NCI-H69 (cell line): Measurements from ENCODE around the gene TSPAN33.
A peak's percentile ranks its signal among the peaks of the same experiment; 100 is the strongest.
"Not testable (repeated sequence)": the region's sequence is repeated elsewhere in the genome, so short reads cannot be mapped to it uniquely, and the experiment has no call there.

Experiments
- DNase-seq: peaks from one replicate; lab custom pipeline; 2025; lab: John Stamatoyannopoulos, UW

Gene TSPAN33, protein sequence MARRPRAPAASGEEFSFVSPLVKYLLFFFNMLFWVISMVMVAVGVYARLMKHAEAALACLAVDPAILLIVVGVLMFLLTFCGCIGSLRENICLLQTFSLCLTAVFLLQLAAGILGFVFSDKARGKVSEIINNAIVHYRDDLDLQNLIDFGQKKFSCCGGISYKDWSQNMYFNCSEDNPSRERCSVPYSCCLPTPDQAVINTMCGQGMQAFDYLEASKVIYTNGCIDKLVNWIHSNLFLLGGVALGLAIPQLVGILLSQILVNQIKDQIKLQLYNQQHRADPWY

DNA sequence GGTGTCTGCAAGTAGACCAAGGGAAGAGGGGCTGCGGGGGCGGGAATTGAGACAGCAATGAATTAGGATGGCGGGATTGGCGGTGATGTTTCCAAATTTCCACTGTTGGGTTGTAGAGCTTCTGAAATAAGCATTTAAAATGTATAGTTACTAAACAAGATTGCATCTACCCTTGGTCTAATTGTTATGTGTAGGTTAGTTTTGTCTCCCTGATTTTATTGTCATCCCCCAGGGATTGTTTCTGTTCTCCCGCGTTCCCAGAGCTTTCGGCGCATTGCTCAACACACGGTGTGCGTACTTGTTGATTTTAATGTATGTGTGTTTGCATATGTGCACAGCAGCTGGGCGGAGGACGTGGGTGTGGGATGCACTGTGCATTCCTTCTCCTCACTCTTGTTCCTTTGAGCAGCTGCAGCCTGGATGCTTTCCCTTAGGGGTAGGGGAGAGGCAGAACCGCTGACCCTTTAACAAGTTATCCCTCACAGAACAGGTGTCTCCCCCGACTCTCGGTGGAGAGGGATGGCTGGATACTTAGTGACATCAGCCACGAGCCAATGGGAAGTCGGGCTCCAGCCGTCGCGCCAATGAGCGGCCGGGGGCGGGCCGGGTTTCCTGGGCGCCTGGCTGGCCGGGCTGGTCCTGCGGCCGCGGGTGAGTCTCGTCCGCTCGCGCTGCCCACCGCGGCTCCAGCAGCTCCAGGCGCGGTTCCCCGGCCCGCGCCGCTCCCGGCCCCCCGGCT, at the start of gene TSPAN33:
TSS of gene TSPAN33 (plus strand) at position 613 of the 739 bp plus-strand sequence. CDS start 274 bp downstream, outside the sequence.
- peak; percentile 86 for DNase-seq

DNA sequence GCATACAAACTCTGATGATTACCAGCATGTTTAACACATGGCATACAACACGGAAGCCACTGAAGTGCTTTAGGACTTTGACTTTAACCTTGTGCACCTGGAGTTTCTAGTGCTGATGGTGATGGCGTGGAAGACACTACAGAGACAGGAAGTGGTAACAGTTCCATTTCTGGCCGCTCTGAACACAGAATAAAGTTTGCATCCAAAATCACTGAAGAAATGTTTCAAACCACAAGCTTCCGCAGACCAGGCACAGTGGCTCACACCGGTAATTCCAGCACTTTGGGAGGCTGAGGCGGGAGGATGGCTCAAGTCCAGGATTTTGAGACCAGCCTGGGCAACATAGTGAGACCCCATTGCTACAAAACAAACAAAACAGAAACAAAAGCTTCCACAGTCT, 49.2 kb upstream of the TSPAN33 start:
- no peak for DNase-seq

DNA sequence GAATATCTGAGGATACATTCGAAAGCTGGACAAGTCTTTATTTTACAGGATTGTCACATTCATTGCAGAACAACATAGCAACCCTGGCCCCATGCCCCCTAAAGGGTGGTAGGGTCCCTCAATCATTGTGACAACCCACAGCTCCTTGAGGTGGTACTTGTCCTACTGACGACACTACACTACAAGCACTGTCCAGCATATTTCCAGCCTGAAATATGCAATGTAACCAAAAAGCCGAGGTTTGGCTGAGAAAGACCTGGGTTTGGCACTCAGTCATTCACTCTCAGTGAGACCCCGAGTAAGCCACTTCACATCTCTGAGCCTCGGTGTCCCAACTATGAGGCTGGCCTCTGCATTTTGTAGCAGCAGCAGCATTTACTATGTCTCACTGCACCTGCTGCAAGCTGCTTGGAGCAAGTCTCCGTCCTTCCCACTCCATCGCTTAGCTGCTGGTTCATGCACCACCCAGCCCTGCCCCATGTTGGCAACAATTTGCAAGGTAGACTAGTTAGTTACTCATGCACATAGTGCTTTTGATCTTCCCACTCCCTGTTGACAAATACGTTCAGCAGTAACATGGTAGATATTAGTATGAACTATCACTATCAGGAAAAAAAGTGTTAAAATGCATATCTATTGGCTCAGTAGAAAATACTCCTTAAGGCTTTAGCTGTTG, 46.0 kb upstream of the TSPAN33 start:
- DNase-seq: no peak

DNA sequence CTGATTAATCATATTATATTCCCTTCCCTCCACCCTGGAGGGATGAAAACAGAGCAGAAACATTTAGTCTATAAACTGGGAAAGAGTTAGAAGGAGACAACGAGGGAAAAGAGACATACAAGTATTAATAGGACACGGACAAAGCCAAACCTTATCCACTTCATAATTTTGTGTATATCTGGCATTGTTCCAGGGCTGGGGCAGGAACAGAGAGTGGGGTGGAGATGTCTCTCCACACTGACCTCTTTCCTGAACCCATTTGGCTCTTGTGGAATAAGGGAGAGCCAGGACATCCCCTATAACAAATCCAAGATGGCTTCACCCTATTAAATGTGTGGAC, 43.7 kb upstream of the TSPAN33 start:
- no peak for DNase-seq

DNA sequence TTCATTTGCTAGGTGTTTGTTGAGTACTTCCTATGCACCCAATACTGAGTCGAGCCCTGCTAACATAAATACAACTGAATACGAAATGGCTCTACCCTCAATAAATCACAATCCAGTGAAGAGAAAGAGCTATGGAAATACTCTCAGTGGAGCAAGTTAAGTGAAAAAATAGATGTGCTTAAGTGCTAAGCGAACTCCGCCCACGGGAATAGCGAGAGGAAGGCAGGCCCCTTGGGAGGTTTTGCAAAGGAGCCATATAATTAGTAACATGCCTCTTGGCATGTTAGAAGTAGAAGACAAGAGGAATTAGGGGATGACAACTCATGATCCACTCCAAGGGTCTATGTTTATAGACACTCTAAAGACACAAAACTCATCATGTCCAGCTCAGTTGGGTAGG, 42.8 kb upstream of the TSPAN33 start:
- DNase-seq: peak; percentile 24

DNA sequence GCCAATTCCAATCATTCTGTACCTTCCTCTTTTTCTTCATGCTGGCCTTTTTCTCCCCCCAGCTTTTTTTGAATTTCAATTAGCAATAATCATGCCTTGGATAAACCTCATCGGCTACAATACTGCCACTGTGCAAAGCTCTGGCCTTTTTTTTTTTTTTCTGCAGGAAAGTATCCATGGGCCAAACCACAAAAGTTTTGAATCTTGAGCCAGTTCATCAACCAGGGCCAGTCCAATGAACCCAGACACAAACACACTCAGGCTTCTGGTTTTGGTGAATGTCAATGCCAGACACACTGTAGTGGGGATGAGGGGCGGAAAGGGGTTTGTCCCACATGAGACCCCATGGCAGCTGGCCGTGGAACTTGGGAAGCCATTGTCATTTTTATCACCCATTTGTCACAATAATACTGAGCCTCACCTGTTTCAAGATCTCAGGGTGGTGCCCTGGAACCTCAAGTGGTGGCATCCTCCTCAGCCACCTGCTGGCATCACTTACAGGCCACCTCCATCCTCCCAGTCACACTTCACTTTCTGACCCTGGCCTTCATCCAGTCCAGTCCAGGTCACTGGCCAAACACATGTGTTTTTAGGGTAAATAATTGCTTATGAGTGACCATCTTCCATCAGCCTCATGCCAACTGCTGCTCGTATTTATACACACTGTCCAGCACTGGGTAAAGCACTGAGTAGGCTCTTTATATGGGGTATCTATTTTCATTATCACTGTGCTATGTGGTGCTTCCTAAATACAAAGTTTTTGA, 40.8 kb upstream of the TSPAN33 start:
- no peak for DNase-seq

DNA sequence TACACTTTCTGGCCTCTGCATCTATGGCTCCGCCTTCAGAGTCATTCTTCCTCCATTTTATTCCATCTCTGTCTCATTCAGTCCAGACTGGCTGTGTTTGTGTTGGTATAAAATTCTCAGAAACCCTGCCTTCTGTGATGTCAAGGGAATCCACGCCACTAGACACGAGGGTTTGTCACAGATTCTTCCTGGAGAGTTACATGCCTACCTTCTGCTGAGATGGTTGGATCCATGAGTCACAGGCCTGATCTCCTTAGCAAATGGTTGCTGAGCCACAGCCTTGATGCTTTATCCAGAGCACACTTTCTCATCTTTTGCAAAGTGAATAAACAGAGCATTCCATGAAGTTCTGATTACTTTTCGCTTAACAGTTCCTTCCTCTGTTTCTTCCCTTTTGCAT, 35.9 kb upstream of the TSPAN33 start:
- DNase-seq: no peak

DNA sequence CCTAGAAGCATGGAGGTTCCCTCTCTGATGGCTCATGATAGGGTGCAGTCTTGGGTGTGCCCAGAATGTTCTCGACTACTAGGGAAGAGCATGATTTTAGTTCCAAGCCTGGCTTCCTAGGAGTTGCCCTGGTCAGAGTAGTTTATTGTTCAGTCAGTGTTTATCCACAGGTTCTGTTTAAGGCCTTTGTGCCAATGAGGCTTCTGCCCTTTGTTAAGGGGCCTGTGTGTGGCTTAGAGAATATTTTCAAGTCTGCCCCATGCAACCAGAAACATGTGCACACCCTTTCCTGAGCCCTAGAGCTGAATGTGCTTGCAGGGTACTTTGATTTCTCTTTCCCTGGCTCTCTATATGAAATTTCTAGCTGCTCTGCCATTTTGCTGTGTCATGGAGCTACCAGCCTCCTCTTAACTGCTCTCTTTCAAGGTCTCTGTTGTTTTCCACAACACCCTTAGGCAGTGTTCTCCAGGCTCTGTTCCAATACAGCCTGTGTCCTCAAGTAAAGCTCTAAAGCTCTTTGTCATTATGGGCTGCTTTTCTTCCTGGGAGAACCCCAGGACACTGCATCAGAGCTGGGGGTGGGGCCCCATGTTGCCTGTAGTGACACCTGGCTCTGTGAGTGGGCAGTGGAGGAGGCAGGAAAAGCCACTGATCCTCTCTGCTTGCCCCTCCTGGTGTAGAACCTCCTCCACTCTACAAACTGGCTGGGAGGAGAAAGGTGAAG, 34.1 kb upstream of the TSPAN33 start:
- peak; percentile 82 for DNase-seq

DNA sequence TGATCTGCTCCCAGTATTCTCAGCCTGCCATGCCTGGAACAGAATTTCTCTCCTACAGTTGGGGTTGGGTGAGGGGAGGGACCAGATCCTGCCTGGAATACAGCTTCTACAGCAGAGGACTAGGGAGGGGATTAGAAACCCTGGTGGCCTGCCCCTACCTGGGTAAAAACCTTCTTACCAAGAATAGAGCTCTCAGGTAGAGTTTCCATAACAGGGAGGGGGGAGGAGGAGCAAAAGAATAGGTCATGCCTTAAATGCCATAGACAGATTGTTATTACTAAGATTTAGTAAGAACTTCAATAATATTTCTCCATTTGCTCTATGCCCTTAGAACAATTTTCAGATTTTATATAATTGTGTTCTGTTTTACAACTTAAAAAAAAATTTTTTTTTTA, 33.5 kb upstream of the TSPAN33 start:
- DNase-seq: no peak

DNA sequence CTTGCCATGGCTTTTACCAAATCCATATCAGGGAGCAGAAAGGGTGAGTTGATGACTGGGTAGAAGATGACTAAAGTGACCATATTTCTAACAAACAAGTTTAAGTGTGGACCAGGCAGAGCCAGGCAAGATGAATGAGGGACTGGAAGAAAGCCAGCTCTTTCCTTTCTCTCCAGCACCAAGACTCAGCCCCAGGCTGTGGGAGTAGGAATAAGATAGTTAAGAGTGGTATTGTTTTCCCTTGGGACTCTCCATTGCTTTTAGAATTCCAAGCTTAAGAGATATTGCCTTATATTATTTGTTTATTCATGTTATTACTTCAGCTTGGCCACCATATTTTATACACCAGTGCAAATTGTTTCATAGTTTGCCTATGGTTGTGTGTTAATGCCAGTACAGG, 28.8 kb upstream of the TSPAN33 start:
- no peak for DNase-seq

DNA sequence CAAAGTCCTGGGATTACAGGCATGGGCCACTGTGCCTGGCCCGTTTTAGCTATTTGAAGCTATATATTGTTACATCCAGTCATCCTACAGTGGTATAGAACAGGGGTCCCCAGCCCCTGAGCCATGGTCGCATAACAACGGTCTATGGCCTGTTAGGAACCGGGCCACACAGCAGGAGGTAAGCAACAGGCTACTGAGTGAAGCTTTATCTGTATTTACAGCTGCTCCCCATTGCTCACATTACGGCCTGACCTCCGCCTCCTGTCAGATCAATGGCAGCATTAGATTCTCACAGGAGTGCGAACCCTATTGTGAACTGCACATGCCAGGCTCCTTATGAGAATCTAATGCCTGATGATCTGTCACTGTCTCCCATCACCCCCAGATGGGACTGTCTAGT, 26.3 kb upstream of the TSPAN33 start:
- DNase-seq: no peak

DNA sequence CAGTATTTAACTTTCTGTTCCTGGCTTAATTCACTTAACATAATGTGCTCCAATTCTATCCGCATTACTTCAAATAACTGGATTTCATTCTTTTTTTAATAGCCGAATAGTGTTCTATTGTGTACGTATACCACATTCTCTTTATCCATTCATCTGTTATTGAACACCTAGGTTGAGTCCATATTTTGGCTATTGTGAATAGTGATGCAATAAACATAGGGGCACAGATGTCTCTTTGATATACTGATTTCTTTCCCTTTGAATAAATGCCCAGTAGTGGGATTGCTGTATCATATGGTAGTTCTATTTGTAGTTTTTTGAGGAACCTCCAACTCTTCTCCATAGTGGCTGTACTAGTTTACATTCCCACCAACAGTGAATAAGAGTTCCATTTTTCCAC, 25.5 kb upstream of the TSPAN33 start:
- DNase-seq: no peak

DNA sequence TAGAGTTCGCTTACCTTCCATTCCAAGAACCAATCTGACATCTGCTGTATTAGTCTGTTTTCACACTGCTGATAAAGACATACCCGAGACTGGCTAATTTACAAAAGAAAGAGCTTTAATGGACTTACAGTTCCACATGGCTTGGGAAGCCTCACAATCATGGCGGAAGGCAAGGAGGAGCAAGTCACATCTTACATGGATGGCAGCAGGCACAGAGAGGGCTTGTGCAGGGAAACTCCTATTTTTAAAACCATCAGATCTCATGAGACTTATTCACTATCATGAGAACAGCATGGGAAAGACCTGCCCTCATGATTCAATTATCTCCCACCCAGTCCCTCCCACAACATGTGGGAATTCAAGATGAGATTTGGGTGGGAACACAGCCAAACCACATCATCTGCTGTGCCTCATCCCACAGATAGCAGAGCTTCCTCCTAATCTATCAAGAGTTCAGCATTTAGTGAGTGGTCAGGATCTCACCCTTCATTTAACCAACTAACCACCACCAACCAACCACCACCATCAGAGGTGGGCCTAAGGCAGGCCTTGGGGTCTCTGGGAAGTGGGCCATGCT, 22.9 kb upstream of the TSPAN33 start:
- DNase-seq: not testable (repeated sequence)

DNA sequence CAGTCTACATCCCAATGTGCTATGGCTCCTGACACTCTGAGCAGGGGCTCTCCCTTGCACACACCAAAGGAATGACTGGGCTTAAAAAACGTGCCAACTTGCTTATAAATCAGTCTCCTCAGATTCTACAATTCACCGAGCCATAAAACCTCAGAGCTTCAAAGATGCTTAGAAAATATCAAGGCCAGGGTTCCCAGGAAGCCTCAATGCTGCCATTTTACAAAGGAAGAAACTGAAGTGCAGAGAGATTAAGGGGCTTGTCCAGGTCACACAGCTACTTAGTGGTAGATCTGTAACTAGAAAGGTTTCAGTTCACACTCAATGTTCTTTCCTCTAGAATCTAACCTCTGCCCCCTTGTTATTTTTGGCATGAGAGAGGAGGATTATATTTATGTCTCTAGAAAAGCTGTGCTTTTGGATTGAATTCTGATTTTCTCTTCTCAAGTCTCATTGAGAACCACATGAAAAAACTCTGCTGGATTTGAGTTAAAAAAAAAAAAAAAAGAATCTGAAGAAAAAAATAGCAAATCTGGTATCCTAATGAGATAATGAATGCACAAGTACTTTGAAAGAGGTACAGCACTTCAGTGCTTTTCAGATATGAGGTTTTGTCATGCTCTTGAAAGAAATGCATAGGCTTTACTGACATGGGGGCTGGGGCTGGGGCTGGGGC, 22.3 kb upstream of the TSPAN33 start:
- DNase-seq: no peak

DNA sequence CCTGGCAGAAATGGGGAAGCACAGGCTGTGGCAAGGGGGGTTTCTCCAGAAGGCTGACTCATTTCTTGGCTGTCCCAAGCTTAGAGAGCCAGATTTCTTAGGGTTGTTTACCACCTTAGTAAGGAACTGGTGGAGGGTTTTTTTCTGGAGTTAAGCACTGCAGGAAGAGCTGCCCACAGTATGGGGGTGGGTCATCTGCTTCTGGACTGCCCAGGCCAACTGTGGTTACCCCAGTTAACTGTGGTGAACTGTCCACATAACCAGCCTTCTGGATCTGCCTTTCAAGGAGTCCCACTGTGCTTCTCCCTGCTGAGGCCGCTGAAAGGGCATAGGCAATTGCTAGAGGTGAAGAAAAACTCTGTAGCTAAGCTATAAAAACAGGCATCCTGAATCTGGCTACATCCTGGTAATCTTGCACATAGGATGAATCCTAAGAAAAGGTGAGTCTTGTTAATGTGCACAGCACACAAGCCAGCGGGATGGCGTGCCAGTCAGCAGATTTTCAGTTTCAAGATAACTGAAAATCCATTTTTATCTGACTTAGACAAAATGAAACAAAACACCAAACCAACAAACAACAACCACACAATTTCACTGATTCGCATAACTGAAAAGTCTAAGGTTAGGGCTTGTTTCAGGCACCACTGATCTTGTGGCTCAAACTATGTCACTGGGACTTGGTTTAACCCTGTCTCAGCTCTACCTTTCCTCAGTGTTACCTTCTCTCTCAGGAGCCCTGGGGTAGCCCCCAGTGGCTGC, 21.6 kb upstream of the TSPAN33 start:
- no peak for DNase-seq

DNA sequence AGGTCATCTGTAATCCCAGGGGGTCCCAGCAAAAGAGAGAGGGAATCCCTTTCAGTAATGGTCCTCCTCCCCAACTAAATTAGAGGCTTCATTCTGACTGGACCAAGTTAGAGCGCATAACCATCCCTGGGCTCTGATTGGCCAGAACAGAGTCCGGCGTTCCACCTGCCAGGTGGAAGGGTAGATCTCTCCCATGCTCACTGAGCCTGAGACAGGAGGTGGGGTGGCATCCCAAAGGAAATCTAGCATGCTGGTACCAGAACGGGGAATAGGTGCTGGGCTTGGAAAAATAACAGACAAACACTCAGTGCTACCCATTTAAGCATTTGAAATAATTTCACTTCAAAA, 21.0 kb upstream of the TSPAN33 start:
- DNase-seq: no peak

DNA sequence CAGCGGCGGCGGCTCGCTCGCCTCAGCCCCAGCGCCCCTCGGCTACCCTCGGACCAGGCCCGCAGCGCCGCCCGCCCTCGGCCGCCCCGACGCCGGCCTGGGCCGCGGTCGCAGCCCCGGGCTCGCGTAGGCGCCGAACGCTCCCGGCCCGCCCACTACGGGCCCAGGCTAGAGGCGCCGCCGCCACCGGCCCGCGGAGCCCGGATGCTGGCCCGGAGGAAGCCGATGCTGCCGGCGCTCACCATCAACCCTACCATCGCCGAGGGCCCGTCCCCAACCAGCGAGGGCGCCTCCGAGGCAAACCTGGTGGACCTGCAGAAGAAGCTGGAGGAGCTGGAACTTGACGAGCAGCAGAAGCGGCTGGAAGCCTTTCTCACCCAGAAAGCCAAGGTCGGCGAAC, 18.2 kb upstream of the TSPAN33 start:
- no peak for DNase-seq

DNA sequence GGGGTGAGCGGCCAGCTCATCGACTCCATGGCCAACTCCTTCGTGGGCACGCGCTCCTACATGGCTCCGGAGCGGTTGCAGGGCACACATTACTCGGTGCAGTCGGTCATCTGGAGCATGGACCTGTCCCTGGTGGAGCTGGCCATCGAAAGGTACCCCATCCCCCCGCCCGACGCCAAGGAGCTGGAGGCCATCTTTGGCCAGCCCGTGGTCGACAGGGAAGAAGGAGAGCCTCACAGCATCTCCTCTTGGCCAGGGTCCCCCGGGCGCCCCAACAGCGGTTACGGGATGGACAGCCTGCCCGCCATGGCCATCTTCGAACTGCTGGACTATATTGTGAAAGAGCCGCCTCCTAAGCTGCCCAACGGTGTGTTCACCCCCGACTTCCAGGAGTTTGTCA, 17.4 kb upstream of the TSPAN33 start:
- DNase-seq: no peak

DNA sequence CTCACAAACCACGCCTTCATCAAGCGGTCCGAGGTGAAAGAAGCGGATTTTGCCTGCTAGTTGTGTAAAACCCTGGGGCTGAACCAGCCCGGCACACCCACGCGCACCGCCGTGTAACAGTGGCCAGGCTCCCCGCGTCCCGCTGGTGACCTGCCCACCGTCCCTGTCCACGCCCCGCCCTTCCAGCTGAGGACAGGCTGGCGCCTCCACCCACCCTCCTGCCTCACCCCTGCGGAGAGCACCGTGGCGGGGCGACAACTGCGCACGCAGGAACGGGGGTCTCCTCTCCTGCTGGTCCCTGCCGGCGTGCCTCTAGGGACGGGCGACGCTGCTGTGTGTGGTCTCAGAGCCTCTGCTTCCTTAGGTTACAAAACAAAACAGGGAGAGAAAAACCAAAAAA, 16.9 kb upstream of the TSPAN33 start:
- DNase-seq: no peak

DNA sequence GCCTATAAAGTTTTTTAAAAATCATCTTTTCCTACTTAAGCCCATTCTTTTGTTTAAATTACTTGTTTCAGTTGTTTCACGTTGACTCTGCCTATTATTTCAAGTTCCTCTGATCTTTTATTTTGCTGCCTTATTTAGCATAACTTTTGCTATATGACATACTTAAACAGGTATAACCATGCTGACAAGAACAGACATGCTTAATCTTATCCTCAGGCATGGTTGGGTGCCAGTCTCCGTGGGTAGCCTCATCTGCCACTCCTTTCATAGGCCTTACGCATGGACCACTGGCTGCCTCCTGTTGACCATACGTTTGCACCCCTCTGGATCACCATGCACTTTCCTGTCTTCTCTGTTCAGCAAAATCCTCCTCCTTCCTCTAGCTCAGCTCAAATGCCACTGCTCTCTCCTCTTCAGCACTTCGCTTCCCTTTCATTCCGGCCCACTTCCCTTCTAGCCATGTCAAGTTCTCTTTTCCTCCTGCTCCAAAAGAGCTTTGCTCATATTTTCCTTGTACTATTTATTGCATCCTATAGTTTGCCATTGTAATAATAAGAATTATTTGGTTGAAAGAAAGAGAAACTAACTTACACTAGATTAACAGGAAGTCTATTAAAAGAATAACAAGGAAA, 10.0 kb upstream of the TSPAN33 start:
- no peak for DNase-seq
